Stimulated activated CD8-positive, alpha-beta memory T cell treated with anti-CD3 and anti-CD28 coated beads, Interleukin-12 subunit alpha, Interleukin-12 subunit beta, amount 100 ng/mL, for 24 hours (primary cell): Measurements from ENCODE around the gene TPGS2.
"Not testable (repeated sequence)": the region's sequence is repeated elsewhere in the genome, so short reads cannot be mapped to it uniquely, and the experiment has no call there.

ENCODE experiments used
- DNase-seq: peaks from one replicate; pipeline ENCODE4 v3.0.0-alpha.2; 2020; ENCODE audit errors: extremely low read depth

Gene TPGS2, protein sequence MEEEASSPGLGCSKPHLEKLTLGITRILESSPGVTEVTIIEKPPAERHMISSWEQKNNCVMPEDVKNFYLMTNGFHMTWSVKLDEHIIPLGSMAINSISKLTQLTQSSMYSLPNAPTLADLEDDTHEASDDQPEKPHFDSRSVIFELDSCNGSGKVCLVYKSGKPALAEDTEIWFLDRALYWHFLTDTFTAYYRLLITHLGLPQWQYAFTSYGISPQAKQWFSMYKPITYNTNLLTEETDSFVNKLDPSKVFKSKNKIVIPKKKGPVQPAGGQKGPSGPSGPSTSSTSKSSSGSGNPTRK

DNA sequence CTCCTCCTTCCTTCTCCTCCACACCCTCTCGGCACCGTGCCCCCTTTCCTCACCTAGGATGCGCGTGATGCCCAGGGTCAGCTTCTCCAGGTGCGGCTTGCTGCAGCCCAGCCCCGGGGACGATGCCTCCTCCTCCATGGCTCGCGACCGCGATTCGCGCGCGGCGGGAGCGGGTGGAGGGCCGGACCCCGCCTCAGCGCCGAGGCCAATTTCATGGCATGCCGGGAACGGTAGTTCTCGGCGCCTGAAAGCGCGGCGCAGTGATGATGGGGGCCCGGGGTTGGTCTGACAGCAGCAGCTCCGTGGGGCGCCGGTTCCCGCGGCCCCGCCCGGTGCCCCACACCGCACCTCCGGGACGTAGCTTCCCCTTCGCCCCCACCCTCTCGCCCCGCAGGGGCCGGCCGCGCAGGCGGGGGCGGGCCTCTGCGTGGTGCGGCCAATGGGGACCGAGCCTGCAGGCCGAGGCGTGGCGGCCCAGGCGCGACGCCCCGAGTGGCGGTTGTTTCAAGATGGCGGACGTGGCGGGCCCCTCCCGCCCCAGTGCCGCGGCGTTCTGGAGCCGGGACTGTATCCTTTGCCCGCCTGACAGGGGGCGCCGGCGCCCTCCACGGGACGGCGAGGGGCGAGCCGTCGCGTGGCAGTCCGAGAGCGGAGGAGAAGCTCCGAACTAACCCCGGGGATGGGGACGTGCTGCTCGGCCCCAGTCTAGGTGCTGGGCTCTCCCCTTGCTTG, at the start of gene TPGS2, which contains the start of gene KIAA1328:
Gene TPGS2 (minus strand): TSS at position 373 of the 732 bp plus-strand sequence. CDS start 235 bp downstream, at position 138.
Gene KIAA1328 (plus strand): TSS at position 498 of the 732 bp plus-strand sequence. CDS start 12 bp downstream, at position 510.
- DNase-seq = peak; percentile 66

DNA sequence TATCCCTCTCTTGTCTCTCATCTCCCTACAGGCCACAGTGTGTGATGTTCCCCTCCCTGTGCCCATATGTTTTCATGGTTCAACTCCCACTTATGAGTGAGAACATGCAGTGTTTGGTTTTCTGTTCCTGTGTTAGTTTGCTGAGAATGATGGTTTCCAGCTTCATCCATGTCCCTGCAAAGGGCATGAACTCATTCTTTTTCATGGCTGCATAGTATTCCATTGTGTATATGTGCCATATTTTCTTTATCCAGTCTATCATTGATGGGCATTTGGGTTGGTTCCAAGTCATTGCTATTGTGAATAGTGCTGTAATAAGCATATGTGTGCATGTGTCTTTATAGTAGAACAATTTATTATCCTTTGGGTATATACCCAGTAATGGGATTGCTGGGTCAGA, 45.0 kb upstream of the TPGS2 start:
- not testable (repeated sequence) for DNase-seq

DNA sequence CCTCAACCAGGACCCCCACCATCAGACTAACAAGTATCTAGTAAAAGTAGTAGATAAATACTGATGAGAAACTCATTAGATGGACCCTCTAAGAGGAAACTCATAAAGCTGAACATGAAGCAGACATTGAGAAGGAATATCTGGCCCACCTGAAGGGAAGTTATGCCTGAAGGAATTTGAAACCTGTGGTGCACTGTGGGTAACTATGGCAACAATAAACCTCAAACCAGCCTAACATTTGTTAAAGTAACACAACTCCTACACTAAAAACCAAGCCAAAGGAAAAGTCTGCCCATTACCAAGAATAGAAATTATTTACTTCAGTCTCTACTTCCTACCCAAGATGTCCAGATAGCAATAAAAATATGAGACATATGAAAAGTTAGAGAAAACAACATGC, 43.5 kb upstream of the TPGS2 start:
- DNase-seq = no peak

DNA sequence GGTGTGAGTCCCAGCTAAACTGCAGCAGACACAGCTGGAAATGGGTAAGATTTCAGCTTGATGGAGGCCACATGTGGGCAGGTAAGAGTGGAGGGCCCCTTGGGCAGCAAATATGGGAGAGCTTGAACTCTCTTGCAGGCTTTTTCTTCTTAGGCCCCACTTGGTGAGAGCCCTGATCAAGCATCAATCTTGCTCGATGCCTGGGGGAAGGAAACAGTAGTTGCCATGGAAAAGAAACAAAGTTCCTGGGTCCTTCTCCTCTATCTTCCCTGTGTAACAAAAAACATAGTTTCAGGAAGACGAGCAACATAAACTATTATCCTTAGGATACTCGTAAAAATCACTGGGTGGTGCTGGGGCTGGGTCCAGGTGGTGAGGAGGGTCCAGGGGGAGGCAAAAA, 43.0 kb upstream of the TPGS2 start:
- no peak for DNase-seq

DNA sequence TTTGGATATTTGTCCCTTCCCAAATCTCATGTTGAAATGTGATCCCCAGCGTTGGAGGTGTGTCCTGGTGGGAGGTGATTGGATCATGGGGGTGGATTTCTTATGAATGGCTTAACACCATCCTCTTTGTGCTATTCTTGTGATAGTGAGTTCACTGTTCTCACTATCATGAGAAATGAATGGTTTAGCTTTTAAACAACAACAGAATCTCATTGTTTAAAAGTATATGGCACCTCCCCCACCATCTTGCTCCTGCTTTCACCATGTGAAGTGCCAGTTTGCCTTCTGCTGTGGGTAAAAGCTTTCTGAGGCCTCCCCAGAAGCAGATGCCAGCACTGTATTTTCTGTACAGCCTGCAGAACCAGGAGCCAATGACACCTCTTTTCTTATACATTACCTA, 38.3 kb upstream of the TPGS2 start:
- no peak for DNase-seq

DNA sequence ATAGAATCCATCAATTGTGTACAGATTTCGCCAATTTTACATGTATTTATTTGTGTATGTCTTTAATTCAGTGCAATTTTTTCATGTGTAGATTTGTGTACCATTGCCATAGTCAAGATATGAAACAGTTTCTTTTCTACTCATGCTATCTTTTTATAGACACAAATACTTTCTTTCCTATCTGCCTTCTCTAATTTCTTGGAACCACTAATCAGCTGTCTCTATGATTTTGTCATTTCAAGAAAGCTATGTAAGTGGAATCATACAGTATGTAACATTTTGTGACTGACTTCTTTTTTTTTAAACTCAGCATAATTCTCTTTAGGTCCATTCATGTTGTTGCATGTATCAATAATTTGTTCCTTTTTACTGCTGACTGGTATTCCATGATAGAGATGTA, 33.4 kb upstream of the TPGS2 start:
- no peak for DNase-seq

DNA sequence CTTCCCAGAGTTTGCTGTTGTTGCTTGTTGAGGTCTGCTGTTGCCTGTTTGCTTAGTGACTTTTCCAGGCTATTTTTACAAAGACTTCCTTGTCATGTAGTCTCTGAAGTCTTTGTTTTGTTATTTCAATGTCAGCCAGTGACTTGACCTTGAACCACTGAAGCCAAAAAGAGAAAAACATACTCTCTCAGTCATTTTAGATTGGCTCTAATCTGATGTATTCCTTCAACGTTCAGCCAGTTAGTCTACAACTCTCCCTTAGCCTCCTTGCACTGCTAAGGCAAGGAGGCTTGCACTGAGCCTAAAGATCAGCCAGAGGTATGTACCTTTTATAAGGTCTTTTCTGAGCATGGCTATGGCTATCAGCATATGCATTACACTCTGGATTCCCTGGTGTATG, 28.0 kb upstream of the TPGS2 start:
- no peak for DNase-seq

DNA sequence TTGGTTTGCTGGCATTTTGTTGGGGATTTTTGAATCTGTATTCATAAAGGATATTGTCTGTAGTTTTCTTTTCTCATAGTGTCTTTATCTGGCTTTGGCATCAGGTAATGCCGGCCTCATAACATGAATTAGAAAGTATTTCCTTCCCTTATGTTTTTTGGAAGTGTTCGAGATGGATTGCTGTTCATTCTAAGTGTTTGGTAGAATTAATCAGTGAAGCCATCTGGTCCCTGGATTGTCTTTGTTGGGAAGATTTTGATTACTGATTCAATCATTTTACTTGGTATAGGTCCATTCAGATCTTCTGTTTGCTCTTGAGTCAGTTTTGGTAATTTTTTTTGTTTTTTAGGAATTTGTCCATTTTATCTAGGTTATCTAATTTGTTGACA, 22.4 kb upstream of the TPGS2 start:
- DNase-seq = no peak

DNA sequence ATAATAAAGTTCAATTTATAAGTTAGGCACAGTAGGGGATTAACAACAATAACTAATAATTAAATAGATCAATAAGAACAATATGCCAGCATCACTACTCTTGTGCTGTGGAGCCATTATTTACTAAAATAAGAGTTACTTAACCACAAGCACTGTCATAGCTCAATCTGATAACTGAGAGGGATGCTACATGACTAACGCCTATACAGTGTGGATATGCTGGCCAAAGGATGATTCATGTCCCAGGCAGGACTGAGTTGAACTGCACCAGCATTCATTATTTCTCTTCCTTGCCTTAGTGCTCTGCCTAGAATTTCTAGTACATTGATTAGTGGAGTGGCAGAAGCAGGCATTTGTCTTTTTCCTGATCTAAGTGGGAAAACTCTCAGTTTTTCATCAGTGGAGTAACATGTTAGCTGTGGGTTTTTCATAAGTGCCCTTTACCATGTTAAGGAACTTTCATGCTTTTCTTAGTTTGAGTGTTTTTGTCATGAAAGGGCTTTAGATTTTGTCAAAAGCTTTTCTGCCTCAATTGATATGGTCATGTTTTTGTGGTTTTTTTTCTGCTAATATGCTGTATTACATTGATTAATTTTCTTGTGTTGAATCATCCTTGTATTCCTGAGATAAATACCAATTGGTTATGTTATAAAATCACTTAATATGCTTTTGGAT, 21.9 kb upstream of the TPGS2 start:
- no peak for DNase-seq

DNA sequence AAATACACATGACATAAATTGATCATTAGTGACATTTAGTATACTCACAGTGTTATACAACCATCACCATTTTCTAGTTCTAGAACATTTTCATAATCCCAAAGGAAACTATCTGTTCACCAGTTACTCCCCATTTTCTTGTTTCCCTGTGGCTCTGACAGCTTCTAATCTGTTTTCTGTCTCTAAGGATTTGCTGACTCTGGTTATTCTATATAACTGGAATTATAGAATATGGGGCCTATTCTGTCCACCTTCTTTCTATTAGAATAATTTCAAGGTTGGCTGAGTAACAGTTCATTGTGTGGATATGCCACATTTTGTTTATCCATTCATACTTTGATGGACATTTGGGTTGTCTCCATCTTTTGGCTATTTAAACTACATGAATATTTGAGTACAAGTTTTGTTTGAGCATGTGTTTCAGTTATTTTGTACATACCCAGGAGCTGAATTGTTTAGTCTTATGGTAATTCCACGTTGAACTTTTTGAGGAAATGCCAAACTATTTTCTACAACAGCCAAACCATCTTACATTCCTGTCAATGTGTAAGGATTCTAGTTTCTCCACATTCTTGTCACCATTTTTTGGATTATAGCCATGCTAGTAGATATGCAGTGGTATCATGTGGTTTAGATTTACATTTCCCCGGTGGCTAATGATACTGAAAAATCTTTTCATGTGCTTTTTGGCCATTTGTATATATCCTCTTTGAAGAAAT, 20.6 kb upstream of the TPGS2 start:
- DNase-seq = no peak

DNA sequence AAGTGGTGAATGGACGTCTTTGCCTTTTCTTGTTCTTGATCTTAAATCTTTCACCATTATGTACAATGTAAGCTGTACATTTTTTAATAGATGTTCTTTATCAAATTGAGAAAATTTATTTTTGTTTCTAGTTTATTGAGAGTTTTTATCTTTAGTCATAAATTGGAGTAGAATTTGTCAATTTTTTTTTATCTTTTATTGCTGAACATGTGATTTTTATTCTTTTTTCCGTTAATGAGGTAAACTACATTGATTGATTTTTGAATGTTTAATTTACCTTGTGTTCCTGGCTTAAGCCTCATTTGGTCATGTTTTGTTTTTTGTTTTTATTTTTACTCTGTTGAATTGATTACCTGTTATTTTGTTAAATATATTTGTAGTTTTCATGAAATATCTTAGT, 19.8 kb upstream of the TPGS2 start:
- no peak for DNase-seq

DNA sequence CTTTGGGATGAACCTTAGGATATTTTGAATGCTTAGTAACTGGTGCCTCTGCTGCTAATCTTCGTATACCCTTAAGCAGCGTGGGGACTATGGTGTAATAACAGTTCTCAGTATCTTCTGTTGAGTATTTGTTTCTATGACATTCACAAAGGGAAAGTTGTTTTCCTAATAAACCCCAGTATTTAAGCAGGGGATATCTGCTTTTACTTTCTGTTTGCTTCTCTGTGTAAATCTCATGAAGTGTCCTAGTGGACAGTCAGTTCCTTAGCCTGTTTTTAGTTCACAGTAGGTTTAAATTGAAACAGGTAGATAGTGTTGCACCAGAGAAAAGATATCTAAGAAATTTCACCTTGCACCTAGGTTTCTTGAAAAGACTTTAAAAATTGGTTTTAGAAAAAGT, 15.0 kb upstream of the TPGS2 start:
- DNase-seq = no peak

DNA sequence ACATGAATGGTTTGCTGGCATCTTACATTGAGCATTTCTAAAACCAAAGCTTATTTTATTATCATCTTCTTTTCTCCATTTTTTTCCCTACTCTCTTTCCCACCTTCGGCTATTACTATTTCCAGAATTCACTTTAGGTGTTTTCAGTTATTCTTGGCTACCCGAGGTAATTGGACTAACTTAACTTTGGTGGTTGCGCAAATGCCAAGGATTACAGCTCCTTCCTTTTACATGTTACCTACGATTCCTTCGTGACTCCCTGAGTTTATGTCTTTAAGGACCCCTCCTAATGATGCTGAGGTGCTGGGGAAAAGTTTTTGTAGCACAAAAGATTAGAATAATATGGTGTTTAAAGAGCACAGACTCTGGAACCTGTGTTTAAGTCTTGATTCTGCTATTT, 14.4 kb upstream of the TPGS2 start:
- no peak for DNase-seq

DNA sequence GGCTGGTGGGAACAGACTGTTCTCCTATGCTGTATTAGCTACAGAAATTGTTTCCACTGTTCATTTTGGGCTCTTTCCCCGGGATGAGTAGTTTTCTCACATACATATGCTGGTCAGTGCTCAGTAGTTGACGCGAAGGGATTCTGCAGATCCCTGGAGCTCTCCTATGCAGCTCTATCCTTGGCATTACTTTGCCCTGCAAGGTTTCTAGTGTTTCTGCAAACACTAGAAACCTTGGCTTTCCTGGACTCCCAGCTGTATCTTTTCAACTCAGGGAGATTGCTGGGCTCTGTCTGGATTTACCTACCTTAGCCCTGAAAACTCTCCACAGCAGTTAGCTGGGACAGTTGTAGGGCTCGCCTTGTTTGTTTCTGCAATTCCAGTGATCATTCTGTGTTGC, 11.0 kb upstream of the TPGS2 start:
- no peak for DNase-seq

DNA sequence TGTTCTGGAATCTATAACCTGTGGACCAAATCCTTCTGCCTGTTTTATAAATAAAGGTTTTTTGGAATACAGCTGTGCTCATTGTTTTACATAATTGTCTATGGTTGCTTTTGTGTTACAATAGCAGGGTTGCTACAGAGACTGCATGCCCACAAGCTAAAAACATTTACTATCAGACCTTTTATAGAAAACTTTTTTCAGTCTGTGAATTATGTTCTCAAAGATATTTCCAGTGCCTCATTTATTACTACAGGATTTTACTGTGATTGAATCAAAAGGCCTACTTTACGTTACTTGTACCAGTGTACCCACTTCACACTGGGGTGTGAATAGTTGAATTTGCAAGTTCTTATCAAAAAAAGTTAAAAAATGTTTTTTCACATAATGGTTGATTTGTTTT, 7.1 kb upstream of the TPGS2 start:
- no peak for DNase-seq

DNA sequence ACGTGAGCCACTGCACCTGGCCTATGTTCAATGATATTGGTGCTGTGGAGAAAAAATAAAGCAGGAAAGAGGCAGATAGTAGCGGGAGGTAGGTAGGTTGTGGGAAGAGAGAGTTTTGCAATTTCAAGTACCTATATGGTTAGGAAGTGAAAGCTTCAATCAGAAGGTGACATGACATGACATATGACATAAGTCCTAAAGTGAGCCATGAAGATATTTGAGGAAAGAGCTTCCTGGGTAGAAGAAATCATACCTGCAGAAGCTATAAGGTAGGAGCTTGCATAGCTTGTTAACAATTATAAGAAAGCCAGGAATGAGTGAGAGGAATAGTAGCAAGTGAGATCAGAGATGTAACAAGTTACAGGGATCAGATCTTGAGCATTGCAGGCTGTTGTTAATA, 4.3 kb upstream of the TPGS2 start:
- DNase-seq = no peak

DNA sequence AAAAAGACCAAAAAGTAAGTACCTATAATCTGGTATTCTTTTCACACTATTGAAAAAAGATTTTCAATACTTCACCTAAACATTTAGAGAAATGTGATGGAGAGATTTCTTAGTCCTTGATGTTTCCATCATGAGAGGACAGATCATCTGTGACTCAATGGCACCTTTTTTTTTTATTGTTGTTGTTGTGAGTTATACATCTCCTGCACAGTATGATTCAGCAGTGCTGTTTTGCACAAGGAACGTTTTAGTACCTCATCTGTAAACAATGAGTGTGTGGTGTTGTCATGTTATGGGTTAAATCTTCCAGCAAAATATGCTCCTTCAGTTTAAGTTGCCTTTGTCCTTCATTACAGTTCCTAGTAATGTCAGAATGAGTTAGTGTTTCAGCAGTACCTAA, 2.3 kb upstream of the TPGS2 start:
- no peak for DNase-seq

DNA sequence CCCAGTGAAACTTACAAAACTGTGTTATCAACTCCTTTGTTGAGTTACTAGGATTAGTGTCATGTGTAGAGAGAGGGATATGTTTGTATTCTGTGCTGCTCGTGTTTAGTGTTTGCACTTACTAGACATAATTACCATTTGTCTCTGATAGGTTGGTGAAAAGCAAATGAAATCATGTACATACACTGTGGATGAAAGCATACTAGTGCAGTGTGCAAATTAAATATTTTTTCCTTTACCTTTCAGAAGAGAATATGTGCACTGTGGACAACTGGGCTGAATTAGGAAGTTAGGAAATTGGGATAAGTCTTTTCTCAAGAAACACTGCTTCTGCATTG, 1.3 kb upstream of the TPGS2 start:
- DNase-seq = no peak

DNA sequence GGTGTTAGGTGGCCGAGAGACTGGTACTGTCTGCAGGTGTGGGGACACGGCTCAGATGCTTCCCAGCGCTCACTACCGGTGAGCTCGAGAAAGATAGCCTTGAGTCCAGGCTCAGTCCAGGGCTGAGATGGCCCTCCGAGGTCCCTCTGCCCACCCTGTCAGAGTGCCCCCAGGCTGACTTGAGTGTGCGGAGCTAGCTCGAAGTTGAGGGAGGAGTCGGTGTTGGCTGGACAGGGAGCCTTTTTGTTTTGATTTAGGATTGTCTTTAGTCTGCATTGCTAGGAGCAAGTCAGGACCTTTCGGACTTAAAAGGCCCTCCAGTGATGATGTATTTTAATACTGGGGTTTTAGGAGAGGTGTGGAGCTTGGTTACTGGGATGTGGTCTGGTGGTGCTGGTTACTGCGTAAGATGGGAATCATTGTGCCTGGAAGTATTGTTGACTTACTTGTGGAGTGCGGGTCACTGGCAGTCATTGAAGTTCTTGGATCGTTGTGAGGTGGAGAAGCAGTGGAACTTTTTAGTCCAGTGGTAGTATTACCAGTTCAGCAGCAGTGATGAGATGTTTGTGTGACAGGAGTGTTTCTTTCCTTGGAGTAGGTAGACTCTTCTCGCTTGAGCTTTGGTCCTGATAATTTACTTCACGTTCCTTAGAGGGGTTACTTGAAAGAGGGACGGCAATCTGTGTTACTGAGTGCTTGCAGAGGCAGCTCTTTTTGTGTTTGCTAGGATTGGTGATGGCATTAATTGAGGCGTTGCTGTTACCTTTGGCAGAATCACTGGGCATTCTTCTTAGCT, 758 bp upstream of the TPGS2 start:
- DNase-seq = no peak

DNA sequence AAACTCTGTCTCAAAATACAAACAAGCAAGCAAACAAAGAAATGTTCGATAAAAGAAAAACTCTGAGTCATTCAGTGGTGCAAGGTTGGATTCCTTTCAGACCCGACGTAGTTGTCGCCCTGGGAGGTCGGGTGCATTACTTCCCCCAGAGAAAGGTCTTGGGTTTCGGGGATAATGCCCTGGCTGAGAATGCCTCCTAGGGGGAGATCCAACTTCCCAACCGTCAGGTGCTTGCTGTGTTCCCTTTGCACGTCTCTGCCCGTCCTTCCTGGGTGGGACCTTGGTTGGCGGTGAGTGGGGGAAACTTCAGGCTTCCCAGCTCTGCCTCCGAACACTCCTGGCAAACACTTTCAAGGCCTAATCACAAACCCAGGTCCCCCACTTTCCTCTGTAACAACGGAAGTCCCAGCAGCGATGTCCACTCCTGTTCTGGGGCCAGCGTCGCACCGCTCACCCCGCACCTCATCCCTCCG, 609 bp downstream of the TPGS2 start:
- no peak for DNase-seq

DNA sequence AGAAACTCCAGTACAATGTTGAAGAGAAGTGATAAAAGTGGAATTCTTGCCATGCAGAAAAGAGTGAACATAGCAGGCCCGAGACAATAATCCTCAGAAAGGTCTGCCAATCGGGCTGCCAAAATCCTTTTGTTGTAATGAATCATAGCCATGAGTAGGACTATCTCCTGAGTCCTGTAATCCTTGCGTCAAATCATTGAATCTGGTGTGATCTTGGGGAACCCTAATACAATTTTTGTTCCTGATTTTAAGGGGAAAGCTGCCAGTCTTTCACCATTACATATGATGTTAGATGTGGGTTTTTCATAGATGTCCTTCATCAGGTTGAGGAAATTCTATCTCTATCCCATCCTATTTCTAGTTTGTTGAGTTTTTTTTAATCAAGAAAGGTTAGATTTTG, 2.2 kb downstream of the TPGS2 start:
- no peak for DNase-seq
